Measurements from ENCODE around the gene ABHD3.

DNA sequence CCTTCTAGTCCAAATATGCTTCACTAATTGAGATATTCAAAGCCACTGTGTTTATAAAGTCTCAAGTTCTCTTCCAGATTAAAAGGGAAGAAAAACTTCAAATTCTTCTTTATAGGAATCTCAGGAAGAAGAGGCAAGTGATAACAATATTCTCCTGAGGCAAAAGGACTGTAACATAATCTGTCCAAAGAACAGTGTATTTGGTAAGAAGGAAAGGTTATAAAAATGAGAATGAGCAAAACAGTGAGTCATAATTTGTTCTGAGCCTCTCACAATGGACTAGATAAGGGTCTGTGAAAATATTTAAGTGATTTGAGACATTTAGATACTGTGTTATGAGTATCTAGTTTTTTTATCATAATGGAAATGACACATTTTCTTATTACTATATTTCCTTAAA lies 48.2 kb downstream of the ABHD3 start:
- TF ChIP-seq, protein P1, sequence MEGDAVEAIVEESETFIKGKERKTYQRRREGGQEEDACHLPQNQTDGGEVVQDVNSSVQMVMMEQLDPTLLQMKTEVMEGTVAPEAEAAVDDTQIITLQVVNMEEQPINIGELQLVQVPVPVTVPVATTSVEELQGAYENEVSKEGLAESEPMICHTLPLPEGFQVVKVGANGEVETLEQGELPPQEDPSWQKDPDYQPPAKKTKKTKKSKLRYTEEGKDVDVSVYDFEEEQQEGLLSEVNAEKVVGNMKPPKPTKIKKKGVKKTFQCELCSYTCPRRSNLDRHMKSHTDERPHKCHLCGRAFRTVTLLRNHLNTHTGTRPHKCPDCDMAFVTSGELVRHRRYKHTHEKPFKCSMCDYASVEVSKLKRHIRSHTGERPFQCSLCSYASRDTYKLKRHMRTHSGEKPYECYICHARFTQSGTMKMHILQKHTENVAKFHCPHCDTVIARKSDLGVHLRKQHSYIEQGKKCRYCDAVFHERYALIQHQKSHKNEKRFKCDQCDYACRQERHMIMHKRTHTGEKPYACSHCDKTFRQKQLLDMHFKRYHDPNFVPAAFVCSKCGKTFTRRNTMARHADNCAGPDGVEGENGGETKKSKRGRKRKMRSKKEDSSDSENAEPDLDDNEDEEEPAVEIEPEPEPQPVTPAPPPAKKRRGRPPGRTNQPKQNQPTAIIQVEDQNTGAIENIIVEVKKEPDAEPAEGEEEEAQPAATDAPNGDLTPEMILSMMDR (IDR thresholded peaks at IDR 0.05) = no peak
- TF ChIP-seq POLR2A (IDR thresholded peaks at IDR 0.05) = no peak

All from heart left ventricle (tissue), 13 donors.